NCI-H2171 (cell line): ENCODE results near the gene AATF.

Experiments used
- DNase-seq: peaks from one replicate; lab custom pipeline; 2025; lab: John Stamatoyannopoulos, UW

The AATF gene

GRCh38 chr17:36931096-36931696, 17.6 kb upstream of the AATF start:
- DNase-seq: no peak

- DNase-seq: no peak
Observed at GRCh38 chr17:36931697-36932382, 16.9 kb upstream of the AATF start.

GRCh38 chr17:36932383-36932693, 16.4 kb upstream of the AATF start:
- DNase-seq: no peak

- no peak for DNase-seq
Observed at GRCh38 chr17:36932694-36933511, 15.9 kb upstream of the AATF start.

GRCh38 chr17:36933512-36934143, 15.1 kb upstream of the AATF start:
- DNase-seq: no peak

- no peak for DNase-seq
Observed at GRCh38 chr17:36934144-36934691, 14.5 kb upstream of the AATF start.

GRCh38 chr17:36934692-36935630, 13.8 kb upstream of the AATF start:
- no peak for DNase-seq

GRCh38 chr17:36935671-36936454, 12.9 kb upstream of the AATF start:
- no peak for DNase-seq

GRCh38 chr17:36936455-36937000, 12.2 kb upstream of the AATF start:
- DNase-seq: no peak

- no peak for DNase-seq
Observed at GRCh38 chr17:36937001-36937958, 11.5 kb upstream of the AATF start, which contains the start of gene LHX1. Gene LHX1 (plus strand): TSS chr17:36937475. CDS start chr17:36938198, 723 bp downstream.

GRCh38 chr17:36937959-36938565, 10.7 kb upstream of the AATF start:
- DNase-seq: no peak

- no peak for DNase-seq
Observed at GRCh38 chr17:36938566-36939051, 10.1 kb upstream of the AATF start.

GRCh38 chr17:36939052-36939801, 9.5 kb upstream of the AATF start:
- DNase-seq: no peak

GRCh38 chr17:36939802-36940312, 8.9 kb upstream of the AATF start:
- DNase-seq: no peak

- DNase-seq: no peak
Observed at GRCh38 chr17:36940313-36941264, 8.2 kb upstream of the AATF start.
